ENCODE results near the gene RIPOR2. TPM values are rescaled to one million over a fixed set of nuclear protein-coding genes. Genes with fewer than 3 reads are reported as not detected.

Gene RIPOR2
- 1.6 and 2.2 TPM in 2 replicates for total RNA-seq

GRCh38 chr6:24935366-24936152 is at the start of gene RIPOR2:
RIPOR2 (minus strand) TSS chr6:24935960; CDS start chr6:24935898, 62 bp downstream.

GRCh38 chr6:24798740-24799540 is 136.8 kb downstream of the RIPOR2 start, which contains the start of gene ARMH2:
ARMH2 (minus strand) TSS chr6:24798917; CDS start chr6:24798857, 60 bp downstream.

GRCh38 chr6:24774696-24775519 is 160.9 kb downstream of the RIPOR2 start, which contains the start of gene GMNN:
GMNN (plus strand) TSS chr6:24774937; CDS start chr6:24777247, 2,310 bp downstream.

Other genes starting within 250 kb of the RIPOR2 start
- 49.3 and 52.4 TPM in 2 replicates for gene C6orf62, start 216.8 kb downstream of the RIPOR2 start, total RNA-seq
- 7.9 and 15.3 TPM in 2 replicates for gene GMNN, start 161.0 kb downstream of the RIPOR2 start, total RNA-seq
- not detected in 2 replicates for gene ARMH2, start 137.0 kb downstream of the RIPOR2 start, total RNA-seq

Data from cardiac ventricle fibroblast (primary cell).